Transverse colon (tissue), 4 donors: ENCODE measurements around the gene ATL2.

ENCODE experiments used
- CTCF ChIP-seq, 5 experiments: fragments of 200-600 bp in 3 of 5; fragments of 450-650 bp in 2 of 5; sonication (generic) in 3 of 5; IDR thresholded peaks; 1 replicate in 2 of 5; 2 replicates in 3 of 5; pipeline ENCODE4 v1.5.1; 2016 to 2017; ENCODE audit warnings: antibody characterized with exemption in 5 of 5, inconsistent platforms in 3 of 5, mild to moderate bottlenecking in 2 of 5, moderate library complexity in 1 of 5
- EP300 ChIP-seq: sonication (generic); formaldehyde crosslinking; IDR thresholded peaks from one replicate; pipeline ENCODE4 v1.6.1; 2017; ENCODE audit warnings: antibody characterized with exemption, low read depth
- POLR2A ChIP-seq: fragments of 450-650 bp; IDR thresholded peaks from one replicate; pipeline ENCODE4 v1.6.1; 2016; ENCODE audit warnings: antibody characterized with exemption, mild to moderate bottlenecking, moderate library complexity
- POLR2AphosphoS5 ChIP-seq, 3 donors: sonication (generic); formaldehyde crosslinking; IDR thresholded peaks; one replicate each; pipeline ENCODE4 v1.6.1; 2016; ENCODE audit warnings: antibody characterized with exemption in 3 of 3

DNA sequence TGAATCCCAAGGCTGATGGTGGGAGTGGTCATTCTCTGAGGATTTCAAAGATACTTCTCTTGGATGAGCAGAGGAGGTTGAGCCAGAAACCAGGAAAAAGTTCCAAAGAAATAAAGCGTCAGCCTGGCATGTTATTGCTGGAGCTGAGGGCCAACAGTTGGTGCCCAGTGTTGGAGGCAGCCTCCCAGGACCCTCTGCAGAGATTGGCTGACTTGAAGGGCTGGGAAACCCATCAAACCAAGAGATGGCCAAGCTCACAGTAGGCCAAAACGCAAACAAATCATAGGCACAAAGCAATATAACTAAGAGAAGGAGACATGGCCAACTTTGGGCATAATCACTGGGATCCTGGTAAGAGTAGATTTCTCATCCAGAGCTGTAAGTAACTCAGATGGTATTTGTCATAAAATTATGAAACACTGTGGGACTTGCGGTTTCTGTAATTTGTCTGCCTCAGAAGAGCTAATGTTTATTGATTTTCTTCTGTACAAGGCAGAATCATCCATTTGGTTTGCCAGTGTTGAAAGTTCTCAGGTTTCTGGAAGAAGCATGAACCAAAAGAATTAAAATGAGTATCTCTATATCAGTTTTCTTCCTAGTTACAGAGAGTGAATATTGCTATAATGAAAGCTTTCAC lies 108.3 kb downstream of the ATL2 start:
- TF ChIP-seq CTCF (IDR thresholded peaks at IDR 0.05) (no peak), EP300 (no peak), POLR2A (no peak), POLR2AphosphoS5 (IDR thresholded peaks at IDR 0.05) (no peak)
